ENCODE measurements around the gene TRERF1. TPM values are rescaled to one million over a fixed set of nuclear protein-coding genes. Genes with fewer than 3 reads are reported as not detected.
"Not testable (repeated sequence)": the region's sequence is repeated elsewhere in the genome, so short reads cannot be mapped to it uniquely, and the experiment has no call there.

The TRERF1 gene
- total and polyA plus RNA-seq, 7 donors = 0.21 to 0.99 (median 0.44) TPM

DNA sequence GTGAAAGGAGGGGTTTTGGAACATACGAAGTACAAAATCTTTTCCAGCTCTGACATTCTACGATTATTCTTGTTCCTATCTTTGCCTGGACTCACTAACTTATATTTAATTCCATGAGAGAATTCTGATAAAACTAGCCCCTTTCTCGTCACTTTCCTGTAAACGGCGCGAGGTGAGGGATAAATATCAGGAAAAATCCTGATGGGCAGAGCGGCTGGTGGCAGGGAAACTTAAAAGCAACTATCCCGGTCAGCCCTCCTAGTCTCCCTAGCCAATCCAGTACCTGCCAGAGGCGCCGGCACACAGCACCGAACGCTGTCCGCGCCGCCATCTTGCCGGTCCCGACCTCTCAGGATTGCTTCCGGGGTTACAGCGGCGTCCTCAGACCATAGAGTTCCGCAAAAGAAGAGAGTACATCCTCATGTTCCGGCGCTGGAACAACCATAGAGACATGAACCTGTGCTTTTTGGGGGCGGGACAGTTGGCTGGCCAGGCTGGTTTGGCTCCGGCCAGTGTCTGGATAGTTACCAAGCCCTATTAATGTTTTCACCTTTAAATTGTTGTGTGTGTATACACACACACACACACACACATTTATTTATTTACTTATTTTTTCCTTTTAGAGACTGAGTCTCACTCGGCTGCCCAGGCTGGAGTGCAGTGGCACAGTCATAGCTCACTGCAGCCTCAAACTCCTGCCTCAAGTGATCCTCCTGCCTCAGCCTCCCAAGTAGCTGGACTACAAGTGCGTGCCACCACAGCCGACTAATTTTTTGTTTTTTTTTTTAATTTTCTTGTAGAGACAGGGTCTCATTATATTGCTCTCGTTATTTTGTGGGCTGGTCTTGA, 234.0 kb downstream of the TRERF1 start, which contains the start of gene MRPS10:
MRPS10 (minus strand) TSS at position 343 of the 849 bp plus-strand sequence; CDS start at position 331, 12 bp downstream.
- peaks cover 3 to 16% of the 10 kb centered on the region in 2 donors for H3K36me3 ChIP-seq (ENCODE audit: insufficient read depth in 1 of 2, low read depth in 1 of 2)
- no peaks in the 10 kb centered on the region for H3K27me3 ChIP-seq (ENCODE audit: insufficient read depth in 3 of 3, low read length in 2 of 3)
- H3K9me3 ChIP-seq = no peaks in the 10 kb centered on the region
- peak within 1 kb of the TSS; percentile 85 for H3K4me3 ChIP-seq
- peak within 1 kb of the TSS; percentile 83 for H3K27ac ChIP-seq
- H3K4me1 ChIP-seq = peaks cover 8% of the 10 kb centered on the region
- DNase-seq (peak; percentile 92 to 96), ATAC-seq (peak; percentile 99 to 100 (median 100))
- intact Hi-C loops (cut with DNase I) = loop anchor here (5.0 kb wide), 1 partner anchor 295 kb away; the partner anchor contains the start of genes BYSL (in 2 of the 2) and MED20 (in 2 of the 2)
- WGBS, 3 donors = 8 to 10% (median 9%) methylated on average over 29 of the region's 29 CpGs
- TF ChIP-seq, protein P1, sequence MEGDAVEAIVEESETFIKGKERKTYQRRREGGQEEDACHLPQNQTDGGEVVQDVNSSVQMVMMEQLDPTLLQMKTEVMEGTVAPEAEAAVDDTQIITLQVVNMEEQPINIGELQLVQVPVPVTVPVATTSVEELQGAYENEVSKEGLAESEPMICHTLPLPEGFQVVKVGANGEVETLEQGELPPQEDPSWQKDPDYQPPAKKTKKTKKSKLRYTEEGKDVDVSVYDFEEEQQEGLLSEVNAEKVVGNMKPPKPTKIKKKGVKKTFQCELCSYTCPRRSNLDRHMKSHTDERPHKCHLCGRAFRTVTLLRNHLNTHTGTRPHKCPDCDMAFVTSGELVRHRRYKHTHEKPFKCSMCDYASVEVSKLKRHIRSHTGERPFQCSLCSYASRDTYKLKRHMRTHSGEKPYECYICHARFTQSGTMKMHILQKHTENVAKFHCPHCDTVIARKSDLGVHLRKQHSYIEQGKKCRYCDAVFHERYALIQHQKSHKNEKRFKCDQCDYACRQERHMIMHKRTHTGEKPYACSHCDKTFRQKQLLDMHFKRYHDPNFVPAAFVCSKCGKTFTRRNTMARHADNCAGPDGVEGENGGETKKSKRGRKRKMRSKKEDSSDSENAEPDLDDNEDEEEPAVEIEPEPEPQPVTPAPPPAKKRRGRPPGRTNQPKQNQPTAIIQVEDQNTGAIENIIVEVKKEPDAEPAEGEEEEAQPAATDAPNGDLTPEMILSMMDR (IDR thresholded peaks at IDR 0.05) = no peak

DNA sequence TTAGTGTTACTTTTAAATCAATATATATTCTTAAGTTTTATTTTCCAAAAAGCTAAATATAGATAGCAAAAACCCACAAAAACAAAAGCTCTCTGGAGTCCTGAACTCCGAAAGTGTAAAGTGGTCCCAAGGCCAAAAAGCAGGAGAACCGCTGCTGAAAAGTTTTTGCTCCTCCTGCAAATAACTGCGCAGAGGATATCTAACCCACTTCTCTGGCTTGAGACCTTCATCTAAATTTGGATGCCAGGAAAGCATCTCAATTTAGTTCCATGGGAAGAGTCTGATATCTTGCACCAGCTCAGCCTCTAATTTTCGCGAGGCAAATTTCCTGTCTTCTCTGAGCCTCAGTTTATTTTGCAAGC, 234.6 kb downstream of the TRERF1 start:
- DNase-seq (no peak), ATAC-seq (peak in 2 of 4 donors; percentile 32 to 40)
- H3K4me3 ChIP-seq = peak overlapping the region; percentile 85
- H3K4me1 ChIP-seq = peaks cover 8% of the 10 kb centered on the region
- whole genome bisulfite sequencing, 3 donors = 0 to 3% (median 2%) methylated on average over 5 of the region's 5 CpGs
- intact Hi-C loops (cut with DNase I) = loop anchor here (5.0 kb wide), 1 partner anchor 295 kb away; the partner anchor contains the start of genes BYSL (in 2 of the 2) and MED20 (in 2 of the 2)
- H3K27me3 ChIP-seq (ENCODE audit: insufficient read depth in 3 of 3, low read length in 2 of 3) = no peaks in the 10 kb centered on the region
- TF ChIP-seq, protein P1 (IDR thresholded peaks at IDR 0.05) = no peak
- H3K36me3 ChIP-seq (ENCODE audit: insufficient read depth in 1 of 2, low read depth in 1 of 2) = peaks cover 3 to 22% of the 10 kb centered on the region in 2 donors
- no peaks in the 10 kb centered on the region for H3K9me3 ChIP-seq
- peak overlapping the region; percentile 83 for H3K27ac ChIP-seq

DNA sequence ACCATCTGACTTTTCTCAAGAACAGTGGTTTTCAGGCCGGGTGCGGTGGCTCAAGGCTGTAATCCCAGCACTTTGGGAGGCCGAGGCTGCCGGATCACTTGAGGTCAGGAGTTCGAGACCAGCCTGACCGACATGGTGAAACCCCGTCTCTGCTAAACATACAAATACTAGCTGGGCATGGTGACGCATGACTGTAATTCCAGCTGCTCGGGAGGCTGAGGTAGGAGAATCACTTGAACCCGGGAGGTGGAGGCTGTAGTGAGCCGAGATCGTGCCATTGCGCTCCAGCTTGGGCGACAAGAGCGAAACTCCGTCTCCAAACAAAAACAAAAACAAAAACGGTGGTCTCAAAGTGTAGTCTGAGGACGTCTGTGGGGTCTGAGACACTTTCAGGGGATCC, 235.2 kb downstream of the TRERF1 start:
- 79 to 88% (median 81%) methylated on average over 18 of the region's 18 CpGs for WGBS, 3 donors
- intact Hi-C loops (cut with DNase I) = loop anchor here (5.0 kb wide), 1 partner anchor 294 kb away; the partner anchor contains the start of genes BYSL (in 2 of the 2) and MED20 (in 2 of the 2)
- not testable (repeated sequence) for H3K4me1 ChIP-seq; H3K9me3 ChIP-seq; DNase-seq; H3K27me3 ChIP-seq (ENCODE audit: insufficient read depth in 3 of 3, low read length in 2 of 3); ATAC-seq
- Histone ChIP-seq H3K4me3 (peak overlapping the region; percentile 85), H3K27ac (peak overlapping the region; percentile 83), H3K36me3 (ENCODE audit: insufficient read depth in 1 of 2, low read depth in 1 of 2) (peaks cover 3 to 28% of the 10 kb centered on the region in 2 donors)

DNA sequence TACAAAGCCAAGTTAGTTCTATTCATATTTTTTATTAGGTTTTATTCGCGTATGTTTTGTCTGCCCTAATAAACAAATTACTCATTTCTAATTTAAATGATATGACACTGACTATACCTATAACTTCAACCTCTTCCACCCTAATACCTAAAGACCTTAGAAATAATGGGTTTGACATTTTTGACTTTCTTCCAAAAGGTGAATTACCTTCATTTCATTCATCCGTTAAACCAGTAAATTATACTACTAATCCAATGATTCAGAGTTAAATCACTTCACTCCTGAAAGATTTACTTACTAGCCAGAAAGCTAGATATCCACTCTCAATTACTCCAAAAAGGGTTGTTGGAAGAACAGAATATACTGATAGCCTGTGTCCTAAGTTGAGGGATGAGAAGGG, 239.3 kb downstream of the TRERF1 start:
- DNase-seq (no peak), ATAC-seq (no peak)
- H3K27ac ChIP-seq = no peak overlapping the region
- 84 to 96% (median 90%) methylated on average over 3 of the region's 3 CpGs for WGBS, 3 donors
- H3K9me3 ChIP-seq = no peaks in the 10 kb centered on the region
- no peak overlapping the region for H3K4me3 ChIP-seq
- intact Hi-C loops (cut with DNase I) = loop anchor here in 1 of 2 donors (5.0 kb wide), 1 partner anchor 135 kb away; no protein-coding TSS in a partner anchor
- TF ChIP-seq, protein P1 (IDR thresholded peaks at IDR 0.05) = no peak
- peaks cover 8% of the 10 kb centered on the region for H3K4me1 ChIP-seq
- no peaks in the 10 kb centered on the region for H3K27me3 ChIP-seq (ENCODE audit: insufficient read depth in 3 of 3, low read length in 2 of 3)
- H3K36me3 ChIP-seq (ENCODE audit: insufficient read depth in 1 of 2, low read depth in 1 of 2) = peaks cover 13 to 67% of the 10 kb centered on the region in 2 donors

DNA sequence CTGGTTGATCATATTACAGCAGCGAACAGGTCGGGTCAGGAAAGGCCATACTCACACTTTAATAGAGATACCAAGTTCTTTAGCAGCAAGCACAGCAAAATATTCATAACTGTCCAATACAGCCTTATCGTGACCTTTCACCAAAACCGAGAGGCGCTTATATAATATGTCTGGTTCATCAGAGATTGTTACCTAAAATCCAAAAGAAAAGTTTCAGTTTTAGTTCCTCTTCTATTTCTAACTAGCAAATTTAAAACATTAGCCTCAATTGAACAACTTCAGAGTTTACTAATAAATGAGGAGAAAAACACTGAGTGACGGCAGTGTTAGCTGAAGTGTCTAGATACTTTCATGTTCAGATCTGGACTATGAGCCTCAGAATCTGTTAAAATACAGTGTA, 240.0 kb downstream of the TRERF1 start:
- Histone ChIP-seq H3K36me3 (ENCODE audit: insufficient read depth in 1 of 2, low read depth in 1 of 2) (peaks cover 13 to 74% of the 10 kb centered on the region in 2 donors), H3K27ac (no peak overlapping the region), H3K4me1 (peaks cover 4% of the 10 kb centered on the region), H3K9me3 (no peaks in the 10 kb centered on the region), H3K27me3 (ENCODE audit: insufficient read depth in 3 of 3, low read length in 2 of 3) (no peaks in the 10 kb centered on the region), H3K4me3 (no peak overlapping the region)
- TF ChIP-seq, protein P1 (IDR thresholded peaks at IDR 0.05) = no peak
- DNase-seq (no peak), ATAC-seq (no peak)
- 79 to 91% (median 82%) methylated on average over 6 of the region's 6 CpGs for WGBS, 3 donors
- intact Hi-C loops (cut with DNase I) = loop anchor here in 1 of 2 donors (5.0 kb wide), 1 partner anchor 134 kb away; no protein-coding TSS in a partner anchor
